GM23338 (cell line): Measurements from ENCODE around the gene CDC42BPB. TPM values are rescaled to one million over a fixed set of nuclear protein-coding genes. Genes with fewer than 3 reads are reported as not detected.

ENCODE experiments used
- ATAC-seq: fragments of 200-7000 bp; cut with Tn5 transposase; 3 replicates; pipeline ENCODE4 v1.9.1; 2020
- DNase-seq: peaks from one replicate; pipeline ENCODE4 v3.0.0-alpha.2; 2015; ENCODE audit warnings: low spot score
- H2AFZ ChIP-seq: fragments of 200-600 bp; sonication (generic); 2 replicates; pipeline ENCODE4 v1.8.0; 2016; ENCODE audit warnings: antibody characterized with exemption, mild to moderate bottlenecking, moderate library complexity
- H3F3A ChIP-seq: fragments of 200-600 bp; sonication (generic); replicated peaks from 2 replicates; pipeline ENCODE4 v1.8.0; 2017; ENCODE audit warnings: antibody characterized with exemption, mixed run types, low read depth
- H3K27ac ChIP-seq: fragments of 200-600 bp; sonication (generic); 2 replicates; pipeline ENCODE4 v1.6.1; 2016; ENCODE audit warnings: low read depth
- H3K27me3 ChIP-seq: fragments of 200-600 bp; sonication (generic); 2 replicates; pipeline ENCODE4 v1.8.0; 2016; ENCODE audit warnings: mild to moderate bottlenecking, mixed run types, moderate library complexity; ENCODE audit not compliant: insufficient read depth
- H3K36me3 ChIP-seq: fragments of 200-600 bp; sonication (generic); 2 replicates; pipeline ENCODE4 v1.8.0; 2016; ENCODE audit warnings: mild to moderate bottlenecking; ENCODE audit not compliant: insufficient read depth
- H3K4me1 ChIP-seq: fragments of 200-600 bp; sonication (generic); 2 replicates; pipeline ENCODE4 v1.8.0; 2016; ENCODE audit warnings: mild to moderate bottlenecking, moderate library complexity; ENCODE audit not compliant: insufficient read depth
- H3K4me2 ChIP-seq: fragments of 200-600 bp; sonication (generic); 2 replicates; pipeline ENCODE4 v1.7.1; 2017; ENCODE audit warnings: mixed run types
- H3K4me3 ChIP-seq: fragments of 200-600 bp; sonication (generic); 2 replicates; pipeline ENCODE4 v1.6.1; 2016; ENCODE audit warnings: mixed run types
- H3K79me2 ChIP-seq: fragments of 200-600 bp; sonication (generic); replicated peaks from 2 replicates; pipeline ENCODE4 v1.8.0; 2017; ENCODE audit warnings: mild to moderate bottlenecking; ENCODE audit not compliant: insufficient read depth
- H3K9me2 ChIP-seq: fragments of 200-600 bp; sonication (generic); 2 replicates; pipeline ENCODE4 v1.8.0; 2017; ENCODE audit not compliant: insufficient read depth
- H4K20me1 ChIP-seq: fragments of 200-600 bp; sonication (generic); replicated peaks from 2 replicates; pipeline ENCODE4 v1.8.0; 2017; ENCODE audit warnings: mild to moderate bottlenecking; ENCODE audit not compliant: insufficient read depth
- H3K27ac Mint-ChIP-seq: 2 replicates; pipeline ENCODE4 v1.8.0; 2020; ENCODE audit warnings: inconsistent platforms, mild to moderate bottlenecking, moderate library complexity, mixed read lengths
- H3K27me3 Mint-ChIP-seq: 3 replicates; pipeline ENCODE4 v1.8.0; 2022; ENCODE audit warnings: low read depth, mild to moderate bottlenecking, moderate library complexity, mixed read lengths, inconsistent platforms; ENCODE audit not compliant: insufficient read depth, poor library complexity
- H3K36me3 Mint-ChIP-seq: 3 replicates; pipeline ENCODE4 v1.8.0; 2021; ENCODE audit warnings: low read depth, mild to moderate bottlenecking, inconsistent platforms, moderate library complexity, mixed read lengths
- H3K4me1 Mint-ChIP-seq: 3 replicates; pipeline ENCODE4 v1.8.0; 2020; ENCODE audit warnings: mild to moderate bottlenecking, inconsistent platforms, mixed read lengths
- H3K4me3 Mint-ChIP-seq: 3 replicates; pipeline ENCODE4 v1.8.0; 2021; ENCODE audit warnings: moderate library complexity, mild to moderate bottlenecking, inconsistent platforms, mixed read lengths
- H3K9me3 Mint-ChIP-seq: 3 replicates; pipeline ENCODE4 v1.8.0; 2020; ENCODE audit warnings: moderate library complexity, mild to moderate bottlenecking, inconsistent platforms, mixed read lengths
- CREB1 ChIP-seq: fragments of 250-450 bp; sonication (Bioruptor Pico); IDR thresholded peaks from 2 replicates; pipeline ENCODE4 v1.5.0; 2020; ENCODE audit warnings: low read depth, mild to moderate bottlenecking, moderate library complexity
- EZH2 ChIP-seq: fragments of 200-600 bp; sonication (generic); IDR thresholded peaks from one replicate; pipeline ENCODE4 v1.8.0; 2017; ENCODE audit warnings: antibody characterized with exemption, mild to moderate bottlenecking, low read depth; ENCODE audit not compliant: unreplicated experiment
- EZH2phosphoT487 ChIP-seq: fragments of 200-600 bp; sonication (generic); IDR thresholded peaks from one replicate; pipeline ENCODE4 v1.8.1; 2018; ENCODE audit warnings: antibody characterized with exemption; ENCODE audit not compliant: unreplicated experiment
- JUNB ChIP-seq: IDR thresholded peaks from one replicate; pipeline ENCODE4 v1.6.1; 2016; ENCODE audit warnings: antibody characterized with exemption; ENCODE audit not compliant: unreplicated experiment
- NANOG ChIP-seq: IDR thresholded peaks from 2 replicates; pipeline ENCODE4 v1.6.1; 2016; ENCODE audit warnings: antibody characterized with exemption, borderline replicate concordance
- POLR2AphosphoS5 ChIP-seq: IDR thresholded peaks from 2 replicates; pipeline ENCODE4 v1.6.1; 2016; ENCODE audit warnings: antibody characterized with exemption, low read depth
- STAT1 ChIP-seq: IDR thresholded peaks from one replicate; pipeline ENCODE4 v1.6.1; 2016; ENCODE audit warnings: antibody characterized with exemption; ENCODE audit not compliant: unreplicated experiment
- ZNF331 ChIP-seq: fragments of 250-450 bp; sonication (Bioruptor Pico); IDR thresholded peaks from 2 replicates; pipeline ENCODE4 v1.5.0; 2020; ENCODE audit warnings: low read depth, mild to moderate bottlenecking, moderate library complexity
- polyA plus RNA-seq: library from polyadenylated mRNA; unstranded; fragments of >200 nt; fragmentation: Nextera tagmentation; extraction: Ambion mirVana; gene quantifications from 2 replicates; pipeline ENCODE4 v1.2.1, GENCODE V29; 2016
- total RNA-seq: library from RNA; depleted of rRNA; stranded (reverse); fragments of >200 nt; shearing (Covaris generic); gene quantifications from 2 replicates; pipeline ENCODE4 v1.2.3, GENCODE V29; 2014
- TF ChIP-seq, protein P1 (sequence below): IDR thresholded peaks from one replicate; pipeline ENCODE4 v1.6.1; 2018; ENCODE audit warnings: antibody characterized with exemption; ENCODE audit not compliant: unreplicated experiment
- TF ChIP-seq, protein P2 (sequence below), 2 experiments: fragments of 200-600 bp in 1 of 2; sonication (generic) in 1 of 2; conservative IDR thresholded peaks; 2 replicates each; pipeline versions ENCODE4 v1.5.1 to v1.6.1; 2016 to 2017; ENCODE audit warnings: antibody characterized with exemption in 2 of 2, low read depth in 2 of 2, mild to moderate bottlenecking in 2 of 2, moderate library complexity in 1 of 2
- TF ChIP-seq, protein P3 (sequence below): IDR thresholded peaks from 2 replicates; pipeline ENCODE4 v1.6.1; 2016; ENCODE audit warnings: antibody characterized with exemption

The CDC42BPB gene
- total and polyA plus RNA-seq, 2 experiments from 2014 or later, result 12.3 to 127 TPM

DNA sequence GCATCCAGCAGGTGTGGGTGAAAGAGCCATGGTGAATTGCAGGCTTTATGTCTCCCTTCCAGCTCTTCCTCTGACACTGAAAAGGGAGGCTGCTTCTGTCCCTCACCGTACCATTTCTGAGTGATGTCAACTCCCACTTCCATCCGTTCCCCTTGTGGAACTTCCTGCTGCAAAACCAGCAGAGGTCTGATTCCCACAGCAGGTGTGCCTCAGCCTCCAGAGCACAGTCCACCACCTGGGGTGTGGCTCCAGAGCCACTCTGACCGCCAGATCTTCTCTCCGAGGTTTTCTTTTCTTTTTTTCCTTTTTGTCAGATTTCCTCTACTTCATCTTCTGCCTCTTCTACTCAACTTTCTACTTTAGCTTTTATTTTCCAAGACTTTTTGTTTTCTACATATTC is 62.7 kb downstream of the CDC42BPB start (continued):
- TF ChIP-seq, protein P1, sequence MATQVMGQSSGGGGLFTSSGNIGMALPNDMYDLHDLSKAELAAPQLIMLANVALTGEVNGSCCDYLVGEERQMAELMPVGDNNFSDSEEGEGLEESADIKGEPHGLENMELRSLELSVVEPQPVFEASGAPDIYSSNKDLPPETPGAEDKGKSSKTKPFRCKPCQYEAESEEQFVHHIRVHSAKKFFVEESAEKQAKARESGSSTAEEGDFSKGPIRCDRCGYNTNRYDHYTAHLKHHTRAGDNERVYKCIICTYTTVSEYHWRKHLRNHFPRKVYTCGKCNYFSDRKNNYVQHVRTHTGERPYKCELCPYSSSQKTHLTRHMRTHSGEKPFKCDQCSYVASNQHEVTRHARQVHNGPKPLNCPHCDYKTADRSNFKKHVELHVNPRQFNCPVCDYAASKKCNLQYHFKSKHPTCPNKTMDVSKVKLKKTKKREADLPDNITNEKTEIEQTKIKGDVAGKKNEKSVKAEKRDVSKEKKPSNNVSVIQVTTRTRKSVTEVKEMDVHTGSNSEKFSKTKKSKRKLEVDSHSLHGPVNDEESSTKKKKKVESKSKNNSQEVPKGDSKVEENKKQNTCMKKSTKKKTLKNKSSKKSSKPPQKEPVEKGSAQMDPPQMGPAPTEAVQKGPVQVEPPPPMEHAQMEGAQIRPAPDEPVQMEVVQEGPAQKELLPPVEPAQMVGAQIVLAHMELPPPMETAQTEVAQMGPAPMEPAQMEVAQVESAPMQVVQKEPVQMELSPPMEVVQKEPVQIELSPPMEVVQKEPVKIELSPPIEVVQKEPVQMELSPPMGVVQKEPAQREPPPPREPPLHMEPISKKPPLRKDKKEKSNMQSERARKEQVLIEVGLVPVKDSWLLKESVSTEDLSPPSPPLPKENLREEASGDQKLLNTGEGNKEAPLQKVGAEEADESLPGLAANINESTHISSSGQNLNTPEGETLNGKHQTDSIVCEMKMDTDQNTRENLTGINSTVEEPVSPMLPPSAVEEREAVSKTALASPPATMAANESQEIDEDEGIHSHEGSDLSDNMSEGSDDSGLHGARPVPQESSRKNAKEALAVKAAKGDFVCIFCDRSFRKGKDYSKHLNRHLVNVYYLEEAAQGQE, result no peak

DNA sequence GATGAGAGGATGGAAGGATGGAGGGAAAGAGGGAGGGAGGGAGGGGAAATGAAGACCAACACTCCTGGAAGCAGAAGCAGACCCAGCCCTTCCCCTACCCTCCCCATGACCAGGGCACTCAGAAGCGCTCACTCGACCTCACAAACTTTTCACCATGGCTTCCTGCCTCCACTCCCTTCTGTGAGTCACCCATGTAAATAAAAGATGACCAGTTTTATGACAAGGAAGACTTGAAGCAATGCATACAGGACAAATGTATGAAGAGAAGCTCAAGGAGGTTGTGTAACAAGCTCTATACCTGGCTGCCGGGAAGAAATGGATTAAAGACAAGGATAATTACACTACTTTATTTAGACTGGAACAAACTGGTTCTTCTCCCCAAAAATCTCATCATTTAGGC is 63.8 kb downstream of the CDC42BPB start:
- no peak for ATAC-seq
- no peak for TF ChIP-seq JUNB
- no peak for TF ChIP-seq EZH2phosphoT487
- no peak for TF ChIP-seq EZH2
- TF ChIP-seq, protein P2, sequence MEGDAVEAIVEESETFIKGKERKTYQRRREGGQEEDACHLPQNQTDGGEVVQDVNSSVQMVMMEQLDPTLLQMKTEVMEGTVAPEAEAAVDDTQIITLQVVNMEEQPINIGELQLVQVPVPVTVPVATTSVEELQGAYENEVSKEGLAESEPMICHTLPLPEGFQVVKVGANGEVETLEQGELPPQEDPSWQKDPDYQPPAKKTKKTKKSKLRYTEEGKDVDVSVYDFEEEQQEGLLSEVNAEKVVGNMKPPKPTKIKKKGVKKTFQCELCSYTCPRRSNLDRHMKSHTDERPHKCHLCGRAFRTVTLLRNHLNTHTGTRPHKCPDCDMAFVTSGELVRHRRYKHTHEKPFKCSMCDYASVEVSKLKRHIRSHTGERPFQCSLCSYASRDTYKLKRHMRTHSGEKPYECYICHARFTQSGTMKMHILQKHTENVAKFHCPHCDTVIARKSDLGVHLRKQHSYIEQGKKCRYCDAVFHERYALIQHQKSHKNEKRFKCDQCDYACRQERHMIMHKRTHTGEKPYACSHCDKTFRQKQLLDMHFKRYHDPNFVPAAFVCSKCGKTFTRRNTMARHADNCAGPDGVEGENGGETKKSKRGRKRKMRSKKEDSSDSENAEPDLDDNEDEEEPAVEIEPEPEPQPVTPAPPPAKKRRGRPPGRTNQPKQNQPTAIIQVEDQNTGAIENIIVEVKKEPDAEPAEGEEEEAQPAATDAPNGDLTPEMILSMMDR (conservative IDR thresholded peaks at IDR 0.05; ENCODE audit: low read depth in 2 of 2), result no peak
- no peak for TF ChIP-seq NANOG
- TF ChIP-seq ZNF331 (CRISPR knock-in tag), result no peak
- TF ChIP-seq, protein P3, sequence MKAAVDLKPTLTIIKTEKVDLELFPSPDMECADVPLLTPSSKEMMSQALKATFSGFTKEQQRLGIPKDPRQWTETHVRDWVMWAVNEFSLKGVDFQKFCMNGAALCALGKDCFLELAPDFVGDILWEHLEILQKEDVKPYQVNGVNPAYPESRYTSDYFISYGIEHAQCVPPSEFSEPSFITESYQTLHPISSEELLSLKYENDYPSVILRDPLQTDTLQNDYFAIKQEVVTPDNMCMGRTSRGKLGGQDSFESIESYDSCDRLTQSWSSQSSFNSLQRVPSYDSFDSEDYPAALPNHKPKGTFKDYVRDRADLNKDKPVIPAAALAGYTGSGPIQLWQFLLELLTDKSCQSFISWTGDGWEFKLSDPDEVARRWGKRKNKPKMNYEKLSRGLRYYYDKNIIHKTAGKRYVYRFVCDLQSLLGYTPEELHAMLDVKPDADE, result no peak
- no peak for TF ChIP-seq STAT1
- no peak for TF ChIP-seq CREB1
- TF ChIP-seq, protein P1, result no peak
- no peak for TF ChIP-seq POLR2AphosphoS5

More for the DNA sequence above, 63.8 kb downstream of the CDC42BPB start:
- Histone ChIP-seq H3K27ac (no peak overlapping the region), H3K9me2 (no peaks in the 10 kb centered on the region; the same call in 1 of the 2 replicates), H2AFZ (no peak overlapping the region), H3K36me3 (peaks cover 6% of the 10 kb centered on the region; the same call in 1 of the 2 replicates), H3K4me1 (no peaks in the 10 kb centered on the region), H3K4me3 (no peak overlapping the region), H4K20me1 (peaks cover 23% of the 10 kb centered on the region), H3F3A (no peaks in the 10 kb centered on the region), H3K79me2 (peaks cover 3% of the 10 kb centered on the region), H3K4me2 (no peak overlapping the region), H3K27me3 (no peaks in the 10 kb centered on the region)
- Mint-ChIP-seq H3K27ac (no peak overlapping the region), H3K4me1 (peaks cover 5% of the 10 kb centered on the region; the same call in 2 of the 3 replicates), H3K36me3 (peaks cover 65% of the 10 kb centered on the region), H3K27me3 (peaks cover 4% of the 10 kb centered on the region), H3K4me3 (no peak overlapping the region), H3K9me3 (peaks cover 6% of the 10 kb centered on the region)
- DNase-seq, result no peak
